VCaP (cell line): Measurements from ENCODE around the gene CTDSPL.

Experiments
- H3K27ac ChIP-seq: fragments of 450-650 bp; 2 replicates; pipeline ENCODE4 v1.5.1; 2017
- TF ChIP-seq, protein P1 (sequence below): fragments of 450-650 bp; conservative IDR thresholded peaks from 2 replicates; pipeline ENCODE4 v1.5.1; 2017; ENCODE audit warnings: mild to moderate bottlenecking, moderate library complexity

The CTDSPL gene

DNA sequence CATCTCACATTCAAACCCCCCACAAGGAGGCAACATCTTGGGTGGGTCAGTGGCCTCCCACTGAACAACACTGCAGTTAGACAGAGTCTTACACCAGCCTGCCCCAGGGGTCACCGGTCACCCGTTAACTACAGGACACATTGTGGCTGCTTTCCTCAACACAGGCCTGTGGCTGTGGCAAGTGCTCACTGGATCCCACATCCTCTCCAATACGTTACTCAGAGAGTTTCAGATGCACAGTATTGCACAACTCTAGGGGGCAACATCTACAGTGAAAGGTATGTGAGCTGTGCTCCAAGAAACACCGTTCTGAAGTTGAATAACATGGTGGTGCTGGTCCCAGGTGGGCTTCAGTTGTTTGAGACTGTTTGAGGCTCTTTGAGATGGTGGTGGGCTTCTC is 41.0 kb downstream of the CTDSPL start:
- H3K27ac ChIP-seq, result no peak overlapping the region
- TF ChIP-seq, protein P1, sequence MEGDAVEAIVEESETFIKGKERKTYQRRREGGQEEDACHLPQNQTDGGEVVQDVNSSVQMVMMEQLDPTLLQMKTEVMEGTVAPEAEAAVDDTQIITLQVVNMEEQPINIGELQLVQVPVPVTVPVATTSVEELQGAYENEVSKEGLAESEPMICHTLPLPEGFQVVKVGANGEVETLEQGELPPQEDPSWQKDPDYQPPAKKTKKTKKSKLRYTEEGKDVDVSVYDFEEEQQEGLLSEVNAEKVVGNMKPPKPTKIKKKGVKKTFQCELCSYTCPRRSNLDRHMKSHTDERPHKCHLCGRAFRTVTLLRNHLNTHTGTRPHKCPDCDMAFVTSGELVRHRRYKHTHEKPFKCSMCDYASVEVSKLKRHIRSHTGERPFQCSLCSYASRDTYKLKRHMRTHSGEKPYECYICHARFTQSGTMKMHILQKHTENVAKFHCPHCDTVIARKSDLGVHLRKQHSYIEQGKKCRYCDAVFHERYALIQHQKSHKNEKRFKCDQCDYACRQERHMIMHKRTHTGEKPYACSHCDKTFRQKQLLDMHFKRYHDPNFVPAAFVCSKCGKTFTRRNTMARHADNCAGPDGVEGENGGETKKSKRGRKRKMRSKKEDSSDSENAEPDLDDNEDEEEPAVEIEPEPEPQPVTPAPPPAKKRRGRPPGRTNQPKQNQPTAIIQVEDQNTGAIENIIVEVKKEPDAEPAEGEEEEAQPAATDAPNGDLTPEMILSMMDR, result no peak

DNA sequence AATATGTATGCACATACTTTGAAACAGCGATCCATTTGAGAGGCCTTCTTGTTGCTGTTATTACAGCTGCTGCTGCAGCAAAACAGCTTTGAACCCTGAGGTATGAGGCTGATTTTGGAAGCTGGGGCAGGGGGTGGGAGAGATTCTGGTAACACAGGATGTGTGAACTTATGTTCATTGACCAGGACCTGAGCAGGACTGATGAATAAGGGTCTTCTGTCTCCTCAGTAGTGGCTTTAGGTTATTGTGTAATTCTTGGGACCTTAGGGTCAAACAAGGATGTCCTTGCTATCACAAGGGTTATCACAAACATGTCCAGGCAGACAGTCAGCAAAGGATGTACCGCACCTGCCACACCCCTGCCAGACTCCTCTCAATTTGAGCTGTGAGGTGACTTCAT is 41.6 kb downstream of the CTDSPL start:
- TF ChIP-seq, protein P1, result no peak
- H3K27ac ChIP-seq, result peak overlapping the region; percentile 42; the same call in 1 of the 2 replicates

DNA sequence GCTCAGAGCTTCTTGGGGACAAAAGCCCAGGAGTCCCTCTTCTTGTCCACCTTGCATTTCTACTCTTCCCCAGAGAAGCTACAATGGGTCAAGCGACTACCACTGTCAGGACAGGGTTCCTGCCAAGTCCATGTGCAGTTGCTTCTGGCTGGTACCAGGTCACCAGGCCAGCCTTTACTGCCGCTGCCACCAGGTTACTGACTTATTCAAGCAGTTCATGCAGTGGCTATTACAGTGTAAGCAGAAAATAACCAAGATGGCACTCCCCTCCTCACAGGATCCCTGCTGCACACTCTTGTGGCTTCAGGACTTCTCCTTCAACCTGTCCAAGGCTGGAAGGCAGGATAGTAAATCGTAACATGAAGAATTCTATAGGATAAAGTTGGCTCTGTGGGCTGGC is 42.1 kb downstream of the CTDSPL start:
- TF ChIP-seq, protein P1, result no peak
- peak overlapping the region; percentile 42; the same call in 1 of the 2 replicates for H3K27ac ChIP-seq

DNA sequence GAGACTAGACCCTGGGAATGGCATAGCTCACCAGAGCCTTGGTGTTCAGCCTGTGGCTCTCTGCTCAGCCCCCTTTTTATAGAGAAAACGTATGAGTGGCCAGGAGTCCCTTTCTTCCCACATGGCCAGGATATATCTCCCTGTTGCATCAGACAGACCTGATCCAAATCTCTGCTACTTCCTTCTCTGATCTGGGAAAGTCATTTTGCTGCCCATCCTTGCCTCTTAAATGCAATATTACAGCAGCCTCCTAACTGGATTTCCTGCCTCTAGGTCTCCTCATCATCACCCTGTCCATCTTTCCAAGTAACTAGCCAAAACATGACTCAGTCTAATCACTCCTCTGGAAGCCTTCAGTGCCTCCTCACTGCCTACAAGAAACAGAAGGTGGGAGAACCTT is 42.9 kb downstream of the CTDSPL start:
- peak overlapping the region; percentile 42; the same call in 1 of the 2 replicates for H3K27ac ChIP-seq
- TF ChIP-seq, protein P1, result no peak

DNA sequence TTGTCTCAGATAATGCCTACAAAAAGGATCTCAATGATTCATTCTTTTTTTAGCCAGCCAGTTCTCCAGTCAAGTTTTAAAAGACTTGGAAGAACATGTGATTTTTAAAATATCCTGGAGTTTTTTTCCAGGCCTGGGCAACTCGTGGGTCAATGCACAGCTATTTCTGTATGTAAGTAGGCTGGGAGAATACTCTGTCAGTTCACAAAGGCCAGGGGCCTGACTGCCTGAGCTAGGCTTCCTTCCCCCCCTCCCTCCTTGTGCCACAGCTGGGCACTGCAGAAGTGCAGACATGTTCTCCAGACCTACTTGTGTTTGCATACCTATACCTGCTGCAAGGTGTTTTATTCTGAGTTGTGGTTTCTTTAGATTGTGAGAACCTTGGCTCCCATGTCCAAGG is 43.7 kb downstream of the CTDSPL start:
- H3K27ac ChIP-seq, result peak overlapping the region; percentile 42
- TF ChIP-seq, protein P1, result no peak

DNA sequence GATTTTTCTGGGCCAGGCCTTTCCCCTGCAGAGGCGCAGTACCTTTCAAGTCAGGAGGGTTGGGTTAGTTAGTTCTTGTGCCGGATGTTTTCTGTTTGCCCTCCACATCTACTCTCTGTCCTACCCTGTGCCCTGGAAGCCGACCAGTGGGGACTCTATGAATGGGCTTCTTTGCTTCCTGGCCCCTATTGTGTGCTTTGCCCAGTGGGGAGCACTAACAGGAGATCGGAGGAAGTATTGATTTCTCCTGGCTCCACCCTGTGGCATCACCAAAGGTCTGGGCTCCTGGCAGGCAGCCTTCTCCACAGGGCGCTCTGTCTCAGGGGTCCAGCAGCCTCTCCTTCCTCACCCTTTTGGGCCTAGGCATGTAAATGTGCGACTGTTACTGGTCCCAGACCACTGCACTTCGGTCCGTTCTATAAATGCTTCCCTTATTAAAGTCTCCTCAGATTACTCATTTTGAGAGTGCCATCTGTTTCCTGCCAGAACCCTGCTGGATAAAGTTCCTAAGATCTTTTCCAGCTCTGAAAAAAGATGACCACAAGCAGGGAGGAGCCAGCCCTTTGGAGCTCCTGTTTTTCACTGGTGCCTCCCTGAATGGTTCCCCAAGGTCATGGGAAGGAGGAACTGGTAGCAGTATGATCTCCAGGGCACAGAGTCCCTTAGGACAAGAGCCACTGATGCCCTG is 44.5 kb downstream of the CTDSPL start:
- H3K27ac ChIP-seq, result peak overlapping the region; percentile 42
- TF ChIP-seq, protein P1, result no peak

DNA sequence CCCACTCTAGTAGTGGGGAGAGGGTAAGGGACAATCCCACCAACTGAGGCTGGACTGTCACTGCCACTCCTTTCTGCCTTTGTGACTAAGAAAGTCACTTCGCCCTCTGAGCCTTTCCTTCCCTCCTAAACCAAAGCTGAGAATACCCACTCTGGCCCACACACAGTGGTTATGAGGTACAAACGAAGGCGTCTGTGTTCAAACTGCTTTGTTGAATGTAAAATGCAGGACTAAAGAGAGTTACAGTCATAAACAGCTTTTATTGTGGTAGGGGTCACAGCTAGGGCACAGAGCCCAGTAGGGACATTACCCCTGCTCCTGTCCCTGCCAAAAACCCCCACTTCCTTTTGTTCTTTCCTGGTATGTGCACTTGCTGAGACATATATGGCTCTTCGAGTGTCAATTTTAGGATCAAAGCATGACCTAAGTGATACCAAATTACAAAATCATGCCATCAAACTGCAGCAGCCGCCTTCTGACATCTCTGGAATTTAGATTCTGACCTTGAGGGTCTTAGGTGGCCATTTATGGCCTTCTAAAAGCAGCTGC is 45.1 kb downstream of the CTDSPL start:
- H3K27ac ChIP-seq, result peak overlapping the region; percentile 42
- TF ChIP-seq, protein P1, result no peak
